Measurements from ENCODE around the gene DNLZ.
A peak's percentile ranks its signal among the peaks of the same experiment; 100 is the strongest.

DNA sequence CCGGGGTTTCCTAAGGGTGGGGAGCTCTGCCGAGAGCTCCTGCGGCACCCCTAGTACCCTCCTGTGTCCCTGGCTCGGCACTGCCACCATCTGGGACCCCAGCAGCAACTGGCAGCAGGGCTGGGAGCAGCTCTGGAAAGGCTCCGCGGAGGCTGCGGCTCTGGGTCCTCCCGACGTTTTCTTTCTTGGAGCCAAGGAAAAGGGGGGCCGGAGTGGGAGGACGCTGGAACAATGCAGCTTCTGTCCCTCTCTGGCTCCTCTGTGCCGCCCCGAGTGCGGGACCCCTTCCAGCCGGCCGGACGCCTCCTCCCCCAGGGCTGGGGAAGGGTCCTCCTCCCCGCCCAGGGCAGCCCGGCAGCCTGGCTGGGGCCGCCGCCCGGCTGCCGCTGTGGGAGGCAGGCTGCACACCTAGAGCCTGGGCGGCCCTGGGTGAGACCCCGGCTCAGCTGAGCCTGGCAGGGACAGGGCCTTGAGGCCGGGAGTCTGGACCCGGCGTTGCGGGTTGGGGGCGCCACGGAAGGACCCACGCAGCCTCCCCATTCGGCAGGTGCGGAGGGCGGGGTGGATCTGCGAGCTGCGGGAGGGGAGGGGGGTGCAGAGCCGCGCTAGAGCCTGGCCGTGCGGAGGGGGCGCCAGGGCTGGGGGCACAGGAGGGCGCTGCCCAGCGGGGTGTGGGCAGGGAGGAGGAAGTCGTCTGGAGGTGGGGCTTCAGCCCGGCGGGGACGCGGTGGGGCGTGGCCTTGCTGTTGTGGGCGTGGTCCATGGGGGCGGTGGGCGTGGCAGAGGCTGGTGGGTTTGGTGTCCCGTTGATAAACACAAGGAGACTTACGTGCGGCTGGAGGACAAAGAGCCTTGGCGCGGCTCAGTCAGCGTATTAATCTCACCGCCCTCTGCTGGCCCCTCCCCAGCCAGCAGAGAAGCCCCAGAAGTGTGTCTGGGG is 21.1 kb downstream of the DNLZ start:
- TF ChIP-seq, protein P1, sequence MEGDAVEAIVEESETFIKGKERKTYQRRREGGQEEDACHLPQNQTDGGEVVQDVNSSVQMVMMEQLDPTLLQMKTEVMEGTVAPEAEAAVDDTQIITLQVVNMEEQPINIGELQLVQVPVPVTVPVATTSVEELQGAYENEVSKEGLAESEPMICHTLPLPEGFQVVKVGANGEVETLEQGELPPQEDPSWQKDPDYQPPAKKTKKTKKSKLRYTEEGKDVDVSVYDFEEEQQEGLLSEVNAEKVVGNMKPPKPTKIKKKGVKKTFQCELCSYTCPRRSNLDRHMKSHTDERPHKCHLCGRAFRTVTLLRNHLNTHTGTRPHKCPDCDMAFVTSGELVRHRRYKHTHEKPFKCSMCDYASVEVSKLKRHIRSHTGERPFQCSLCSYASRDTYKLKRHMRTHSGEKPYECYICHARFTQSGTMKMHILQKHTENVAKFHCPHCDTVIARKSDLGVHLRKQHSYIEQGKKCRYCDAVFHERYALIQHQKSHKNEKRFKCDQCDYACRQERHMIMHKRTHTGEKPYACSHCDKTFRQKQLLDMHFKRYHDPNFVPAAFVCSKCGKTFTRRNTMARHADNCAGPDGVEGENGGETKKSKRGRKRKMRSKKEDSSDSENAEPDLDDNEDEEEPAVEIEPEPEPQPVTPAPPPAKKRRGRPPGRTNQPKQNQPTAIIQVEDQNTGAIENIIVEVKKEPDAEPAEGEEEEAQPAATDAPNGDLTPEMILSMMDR (conservative IDR thresholded peaks at IDR 0.05; ENCODE audit: low read length): 0 out of 2 replicates have a peak, but pooled peaks have one; percentile 21
- no peak for TF ChIP-seq EZH2phosphoT487 (IDR thresholded peaks at IDR 0.05; ENCODE audit: borderline replicate concordance, low read depth, low read length)
